Forelimb muscle (tissue), 1 donor: Measurements from ENCODE around the gene GRHPR. TPM values are rescaled to one million over a fixed set of nuclear protein-coding genes. Genes with fewer than 3 reads are reported as not detected.
"Not testable (repeated sequence)": the region's sequence is repeated elsewhere in the genome, so short reads cannot be mapped to it uniquely, and the experiment has no call there.

Source experiments
- DNase-seq: peaks from one replicate; pipeline ENCODE4 v3.0.0-alpha.2; 2013; ENCODE audit warnings: low read depth
- polyA plus RNA-seq: library from polyadenylated mRNA; unstranded; fragments of 120-200 nt; gene quantifications from one replicate; pipeline ENCODE4 v1.2.1, GENCODE V29; 2013; ENCODE audit not compliant: insufficient read length

GRHPR gene
- polyA plus RNA-seq, 1 donor = 124 TPM

- DNase-seq = no peak
These were observed 23.3 kb downstream of the GRHPR start for GRCh38 chr9:37445832-37446231.

GRCh38 chr9:37446401-37446800 is 23.9 kb downstream of the GRHPR start:
- no peak for DNase-seq

GRCh38 chr9:37447111-37447510 is 24.6 kb downstream of the GRHPR start:
- no peak for DNase-seq

- no peak for DNase-seq
These were observed 27.6 kb downstream of the GRHPR start for GRCh38 chr9:37449862-37450632.

GRCh38 chr9:37451628-37452027 is 29.1 kb downstream of the GRHPR start:
- no peak for DNase-seq

- DNase-seq = no peak
These were observed 30.1 kb downstream of the GRHPR start for GRCh38 chr9:37452611-37453010.

- DNase-seq = no peak
These were observed 31.3 kb downstream of the GRHPR start for GRCh38 chr9:37453827-37454226.

- no peak for DNase-seq
These were observed 31.7 kb downstream of the GRHPR start for GRCh38 chr9:37454238-37454637.

GRCh38 chr9:37455884-37456647 is 33.6 kb downstream of the GRHPR start:
- no peak for DNase-seq

- no peak for DNase-seq
These were observed 34.3 kb downstream of the GRHPR start for GRCh38 chr9:37456817-37457216.

GRCh38 chr9:37464006-37464405 is 41.5 kb downstream of the GRHPR start:
- DNase-seq = no peak

- DNase-seq = no peak
These were observed 42.1 kb downstream of the GRHPR start for GRCh38 chr9:37464426-37465248.

- DNase-seq = peak; percentile 99
These were observed 42.9 kb downstream of the GRHPR start, which contains the start of gene ZBTB5 for GRCh38 chr9:37465249-37466036. ZBTB5 (minus strand) TSS chr9:37465450; CDS start chr9:37442551, 22,899 bp downstream.

- peak; percentile 59 for DNase-seq
These were observed 43.7 kb downstream of the GRHPR start for GRCh38 chr9:37466037-37466709.

GRCh38 chr9:37467530-37467929 is 45.0 kb downstream of the GRHPR start:
- DNase-seq = not testable (repeated sequence)

GRCh38 chr9:37468620-37469019 is 46.1 kb downstream of the GRHPR start:
- DNase-seq = no peak

- DNase-seq = no peak
These were observed 49.6 kb downstream of the GRHPR start for GRCh38 chr9:37471942-37472684.

GRCh38 chr9:37473982-37474381 is 51.5 kb downstream of the GRHPR start:
- DNase-seq = not testable (repeated sequence)

- no peak for DNase-seq
These were observed 51.9 kb downstream of the GRHPR start for GRCh38 chr9:37474438-37474837.

- DNase-seq = no peak
These were observed 54.4 kb downstream of the GRHPR start for GRCh38 chr9:37476930-37477329.
